ENCODE data around the gene ALG12. TPM values are rescaled to one million over a fixed set of nuclear protein-coding genes. Genes with fewer than 3 reads are reported as not detected.

Gene ALG12
- total and polyA plus RNA-seq, 2 of the 8 experiments (the other 6 are each of a cell fraction or from before 2014, with no cell fraction given): 13.4 to 22.5 TPM

GRCh38 chr22:49929994-49930575, 11.8 kb upstream of the ALG12 start (continued):
- no peak for TF ChIP-seq CHD7 (IDR thresholded peaks at IDR 0.05; ENCODE audit: insufficient replicate concordance, low read length)
- TF ChIP-seq ATF2 (IDR thresholded peaks at IDR 0.05; ENCODE audit: low read length): no peak
- TF ChIP-seq RFX5 (IDR thresholded peaks at IDR 0.05; ENCODE audit: borderline replicate concordance, low read depth, low read length): no peak
- no peak for TF ChIP-seq EZH2 (IDR thresholded peaks at IDR 0.05; ENCODE audit: low read depth, low read length, severe bottlenecking)

Measured in H1 (cell line).